Psoas muscle (tissue), 8 donors: ENCODE measurements around the gene PYGL. TPM values are rescaled to one million over a fixed set of nuclear protein-coding genes. Genes with fewer than 3 reads are reported as not detected.
"Not testable (repeated sequence)": the region's sequence is repeated elsewhere in the genome, so short reads cannot be mapped to it uniquely, and the experiment has no call there.

Source experiments
- ATAC-seq, 4 donors: fragments of 200-7000 bp; cut with Tn5 transposase; one replicate each; pipeline ENCODE4 v1.9.1; 2020; ENCODE audit warnings: moderate library complexity in 3 of 4, mild to moderate bottlenecking in 2 of 4
- DNase-seq, 2 donors: peaks; one replicate each; pipeline ENCODE4 v3.0.0-alpha.2; 2020
- H3K27ac ChIP-seq: fragments of 200-600 bp; one replicate; pipeline ENCODE4 v1.8.0; 2022
- H3K27me3 ChIP-seq, 3 donors: fragments of 200-600 bp in 1 of 3; one replicate each; pipeline versions ENCODE4 v1.6.1 to v1.8.0; 2013 to 2022; ENCODE audit warnings: low read length in 2 of 3, mild to moderate bottlenecking in 2 of 3, moderate library complexity in 1 of 3; ENCODE audit not compliant: insufficient read depth in 3 of 3
- H3K36me3 ChIP-seq, 2 donors: fragments of 200-600 bp in 1 of 2; one replicate each; pipeline versions ENCODE4 v1.6.1 to v1.8.0; 2013 to 2022; ENCODE audit warnings: low read depth in 1 of 2, mild to moderate bottlenecking in 1 of 2, moderate library complexity in 1 of 2; ENCODE audit not compliant: insufficient read depth in 1 of 2
- H3K4me1 ChIP-seq: fragments of 200-600 bp; one replicate; pipeline ENCODE4 v1.8.0; 2022
- H3K4me3 ChIP-seq: fragments of 200-600 bp; one replicate; pipeline ENCODE4 v1.8.0; 2022; ENCODE audit warnings: mild to moderate bottlenecking
- H3K9me3 ChIP-seq: fragments of 200-600 bp; one replicate; pipeline ENCODE4 v1.8.0; 2022
- WGBS, 3 donors: extraction: QIAGEN DNeasy Blood & Tissue Kit; methylation state at CpG; one replicate each; pipeline versions ENCODE4 v1.1.6 to v1.1.7; 2013; 5-methylcytosine and 5-hydroxymethylcytosine counted together
- intact Hi-C, 2 donors: fragments of 100-400 bp; cut with DNase I; formaldehyde crosslinking; loops; one replicate each; pipeline versions ENCODE4 v1.11.0 to v1.14.2; 2022
- polyA plus RNA-seq, 3 donors: library from polyadenylated mRNA; stranded (reverse); fragments of 200-250 nt; gene quantifications; one replicate each; pipeline ENCODE4 v1.2.3, GENCODE V29; 2013
- total RNA-seq, 4 donors: library from RNA; stranded (reverse); fragmentation: NEBNext Ultra II Directional in 2 of 4; extraction: Animal tissue kit (Norgen Biotek cat#: 25700) in 2 of 4; gene quantifications; one replicate each; pipeline versions ENCODE4 v1.2.1 to v1.2.4, GENCODE V29; 2021 to 2023
- TF ChIP-seq, protein P1 (sequence below): fragments of 200-600 bp; IDR thresholded peaks from one replicate; pipeline ENCODE4 v1.8.0; 2022; ENCODE audit warnings: antibody characterized with exemption
- donor health status: healthy with polysubstance abuse.
- donor health status: DM: no; HTN: no; CAD: no; lungs with moderate emphysema.
- donor health status: Bipolar disorder and iron deficiency.
- donor health status: healthy.
- donor health status: DM: yes; HTN: yes; CAD: no.
- donor health status: DM: no; HTN: no; CAD: no.
- donor health status: DM: no; HTN: no; CAD: no.
- donor health status: DM: yes; HTN: yes; CAD: no.

Gene PYGL
- total and polyA plus RNA-seq, 7 donors, result 2.3 to 24.7 (median 7.6) TPM

GRCh38 chr14:50922803-50923202 is 21.5 kb downstream of the PYGL start:
- DNase-seq, result no peak
- WGBS, 3 donors, result 69 to 83% (median 76%) methylated on average over 2 of the region's 2 CpGs

GRCh38 chr14:50920482-50921230 is 23.6 kb downstream of the PYGL start:
- no peaks in the 10 kb centered on the region for H3K27me3 ChIP-seq
- H3K36me3 ChIP-seq, result peaks cover 0 to 35% of the 10 kb centered on the region in 2 donors
- no peaks in the 10 kb centered on the region for H3K9me3 ChIP-seq
- intact Hi-C loops, result no loop called here
- H3K27ac ChIP-seq, result no peak overlapping the region
- H3K4me1 ChIP-seq, result peaks cover 3% of the 10 kb centered on the region
- 42 to 51% (median 48%) methylated on average over 9 of the region's 9 CpGs for WGBS, 3 donors
- ATAC-seq (peak in 3 of 4 donors; percentile 47 to 95 (median 50)), DNase-seq (peak in 1 of 2 donors; percentile 22)
- TF ChIP-seq, protein P1, sequence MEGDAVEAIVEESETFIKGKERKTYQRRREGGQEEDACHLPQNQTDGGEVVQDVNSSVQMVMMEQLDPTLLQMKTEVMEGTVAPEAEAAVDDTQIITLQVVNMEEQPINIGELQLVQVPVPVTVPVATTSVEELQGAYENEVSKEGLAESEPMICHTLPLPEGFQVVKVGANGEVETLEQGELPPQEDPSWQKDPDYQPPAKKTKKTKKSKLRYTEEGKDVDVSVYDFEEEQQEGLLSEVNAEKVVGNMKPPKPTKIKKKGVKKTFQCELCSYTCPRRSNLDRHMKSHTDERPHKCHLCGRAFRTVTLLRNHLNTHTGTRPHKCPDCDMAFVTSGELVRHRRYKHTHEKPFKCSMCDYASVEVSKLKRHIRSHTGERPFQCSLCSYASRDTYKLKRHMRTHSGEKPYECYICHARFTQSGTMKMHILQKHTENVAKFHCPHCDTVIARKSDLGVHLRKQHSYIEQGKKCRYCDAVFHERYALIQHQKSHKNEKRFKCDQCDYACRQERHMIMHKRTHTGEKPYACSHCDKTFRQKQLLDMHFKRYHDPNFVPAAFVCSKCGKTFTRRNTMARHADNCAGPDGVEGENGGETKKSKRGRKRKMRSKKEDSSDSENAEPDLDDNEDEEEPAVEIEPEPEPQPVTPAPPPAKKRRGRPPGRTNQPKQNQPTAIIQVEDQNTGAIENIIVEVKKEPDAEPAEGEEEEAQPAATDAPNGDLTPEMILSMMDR, result no peak
- H3K4me3 ChIP-seq, result no peak overlapping the region

More at GRCh38 chr14:50922803-50923202, 21.5 kb downstream of the PYGL start:
- Histone ChIP-seq H3K27ac (no peak overlapping the region), H3K4me3 (no peak overlapping the region), H3K9me3 (no peaks in the 10 kb centered on the region), H3K27me3 (no peaks in the 10 kb centered on the region), H3K36me3 (peaks cover 0 to 19% of the 10 kb centered on the region in 2 donors), H3K4me1 (peaks cover 3% of the 10 kb centered on the region)
- ATAC-seq, result no peak
- intact Hi-C loops, result no loop called here
- TF ChIP-seq, protein P1, result no peak

GRCh38 chr14:50919524-50919923 is 24.8 kb downstream of the PYGL start:
- H3K27me3 ChIP-seq, H3K4me3 ChIP-seq, intact Hi-C loops, H3K4me1 ChIP-seq, ATAC-seq, H3K27ac ChIP-seq, H3K9me3 ChIP-seq, DNase-seq: not testable (repeated sequence)
- WGBS, 3 donors, result 82 to 83% (median 83%) methylated on average over 5 of the region's 5 CpGs
- peaks cover 0 to 39% of the 10 kb centered on the region in 2 donors for H3K36me3 ChIP-seq

- peaks cover 0 to 51% of the 10 kb centered on the region in 2 donors for H3K36me3 ChIP-seq
- DNase-seq (no peak), ATAC-seq (no peak)
- WGBS, 3 donors, result 79 to 87% (median 84%) methylated on average over 6 of the region's 6 CpGs
- no peak overlapping the region for H3K4me3 ChIP-seq
- intact Hi-C loops, result no loop called here
- H3K4me1 ChIP-seq, result peaks cover 3% of the 10 kb centered on the region
- TF ChIP-seq, protein P1, result no peak
- no peak overlapping the region for H3K27ac ChIP-seq
- H3K27me3 ChIP-seq, result no peaks in the 10 kb centered on the region
- no peaks in the 10 kb centered on the region for H3K9me3 ChIP-seq
These were observed 26.8 kb downstream of the PYGL start for GRCh38 chr14:50917449-50917848.

DNA sequence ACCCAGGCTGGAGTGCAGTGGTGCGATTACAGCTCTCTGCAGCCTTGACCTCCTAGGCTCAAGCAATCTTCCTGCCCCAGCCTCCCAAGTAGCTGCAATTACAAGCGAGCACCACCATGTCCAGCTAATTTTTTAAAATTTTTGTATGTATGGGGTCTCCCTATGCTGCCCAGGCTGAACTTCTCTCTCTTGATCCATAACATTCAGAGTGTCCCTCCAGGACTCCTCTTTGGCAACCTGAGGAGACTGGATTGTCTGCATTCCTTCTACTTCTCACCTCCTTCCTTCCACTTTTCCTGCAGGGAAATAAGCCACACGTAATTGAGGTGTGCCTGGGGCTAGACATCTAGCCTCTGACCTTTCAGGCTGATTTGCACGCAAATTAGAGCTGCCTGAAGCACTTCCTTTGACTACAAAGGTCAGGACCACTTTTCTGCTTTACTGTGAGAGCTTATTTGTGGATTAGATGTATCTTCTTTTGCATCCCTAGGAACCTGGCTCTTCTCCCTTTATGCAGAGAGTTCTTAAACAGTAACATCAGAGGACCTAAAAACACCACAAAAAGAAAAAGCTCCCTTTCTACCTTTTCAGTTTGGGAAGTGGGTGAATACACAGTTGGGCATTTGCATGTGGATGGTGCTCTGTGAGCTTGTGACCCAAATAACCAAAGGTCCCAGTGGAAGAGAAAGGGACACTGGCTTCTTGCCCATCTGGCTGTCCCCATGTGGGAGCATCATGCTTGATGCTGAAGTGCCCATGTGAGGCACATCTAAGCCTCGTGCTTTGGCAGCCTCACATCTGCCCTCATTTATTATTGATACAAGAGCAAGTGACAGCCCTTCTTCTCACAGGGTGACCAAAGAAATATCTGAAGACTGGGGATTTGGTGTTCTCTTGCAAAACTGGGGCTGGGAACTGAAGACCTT is 33.5 kb downstream of the PYGL start:
- H3K36me3 ChIP-seq, result peaks cover 4 to 88% of the 10 kb centered on the region in 2 donors
- TF ChIP-seq, protein P1, result no peak

More for the DNA sequence above, 33.5 kb downstream of the PYGL start:
- Histone ChIP-seq H3K27me3 (no peaks in the 10 kb centered on the region), H3K9me3 (no peaks in the 10 kb centered on the region), H3K27ac (no peak overlapping the region), H3K4me1 (no peaks in the 10 kb centered on the region), H3K4me3 (no peak overlapping the region)
- intact Hi-C loops, result no loop called here
- no peak for ATAC-seq
- 70 to 77% (median 77%) methylated on average over 5 of the region's 5 CpGs for WGBS, 3 donors
- no peak for DNase-seq
